MCF 10A (cell line): ENCODE data around the gene KLF5. TPM values are rescaled to one million over a fixed set of nuclear protein-coding genes. Genes with fewer than 3 reads are reported as not detected.

ENCODE experiments used
- BruUV-seq: library from RNA; stranded (reverse); fragments of 400-500 nt; replicated peaks from 2 replicates; lab custom pipeline; 2021; lab: Mats Ljungman, UMichigan
- CTCF ChIA-PET: fragments of 300-600 bp; sonication (Branson Sonifier 250); formaldehyde crosslinking; extraction: SDS; loops from one replicate; lab custom pipeline; 2021; ENCODE audit warnings: antibody characterized with exemption, inconsistent platforms; lab: Yijun Ruan, JAX
- POLR2A ChIA-PET: fragments of 300-600, 350-650 bp; sonication (Branson Sonifier 250); formaldehyde crosslinking; extraction: SDS; loops from one replicate; lab custom pipeline; 2020; ENCODE audit warnings: antibody characterized with exemption, inconsistent platforms; lab: Yijun Ruan, JAX
- DNase-seq: peaks from one replicate; pipeline ENCODE4 v3.0.0-alpha.2; 2018; ENCODE audit not compliant: unreplicated experiment
- H3K27ac Mint-ChIP-seq: one replicate; pipeline ENCODE4 v1.8.0; 2022; ENCODE audit warnings: mild to moderate bottlenecking, low read depth, mixed read lengths; ENCODE audit not compliant: unreplicated experiment
- H3K27me3 Mint-ChIP-seq: one replicate; pipeline ENCODE4 v1.8.0; 2022; ENCODE audit warnings: mixed read lengths; ENCODE audit not compliant: insufficient read depth, unreplicated experiment
- H3K36me3 Mint-ChIP-seq: one replicate; pipeline ENCODE4 v1.8.0; 2022; ENCODE audit warnings: mild to moderate bottlenecking, moderate library complexity, mixed read lengths; ENCODE audit not compliant: insufficient read depth, unreplicated experiment
- H3K4me1 Mint-ChIP-seq: one replicate; pipeline ENCODE4 v1.8.0; 2022; ENCODE audit warnings: mixed read lengths; ENCODE audit not compliant: insufficient read depth, unreplicated experiment
- H3K4me3 Mint-ChIP-seq: one replicate; pipeline ENCODE4 v1.8.0; 2022; ENCODE audit warnings: mild to moderate bottlenecking, moderate library complexity, mixed read lengths; ENCODE audit not compliant: unreplicated experiment
- H3K9me3 Mint-ChIP-seq: one replicate; pipeline ENCODE4 v1.8.0; 2022; ENCODE audit warnings: mixed read lengths; ENCODE audit not compliant: unreplicated experiment
- intact Hi-C: fragments of 100-400 bp; cut with micrococcal nuclease; formaldehyde crosslinking; loops from 2 replicates; pipeline ENCODE4 v1.14.1; 2022
- total RNA-seq: library from RNA; stranded (reverse); gene quantifications from 2 replicates; pipeline ENCODE4 v1.2.3, GENCODE V29; 2022
- TF ChIP-seq, protein P1 (sequence below): fragments of 200-600 bp; IDR thresholded peaks from one replicate; pipeline ENCODE4 v1.8.0; 2022; ENCODE audit warnings: antibody characterized with exemption, mild to moderate bottlenecking; ENCODE audit not compliant: unreplicated experiment

KLF5 gene
- total RNA-seq, 1 experiment from 2014 or later: 226 TPM

- ChIA-PET POLR2A (no interaction called here), CTCF (no interaction called here)
- intact Hi-C loops: no loop called here
- Mint-ChIP-seq H3K4me1 (no peaks in the 10 kb centered on the region), H3K27ac (no peak overlapping the region), H3K36me3 (no peaks in the 10 kb centered on the region), H3K4me3 (no peak overlapping the region), H3K9me3 (no peaks in the 10 kb centered on the region), H3K27me3 (no peaks in the 10 kb centered on the region)
- BruUV-seq: no TSS peak
- DNase-seq: no peak
- TF ChIP-seq, protein P1, sequence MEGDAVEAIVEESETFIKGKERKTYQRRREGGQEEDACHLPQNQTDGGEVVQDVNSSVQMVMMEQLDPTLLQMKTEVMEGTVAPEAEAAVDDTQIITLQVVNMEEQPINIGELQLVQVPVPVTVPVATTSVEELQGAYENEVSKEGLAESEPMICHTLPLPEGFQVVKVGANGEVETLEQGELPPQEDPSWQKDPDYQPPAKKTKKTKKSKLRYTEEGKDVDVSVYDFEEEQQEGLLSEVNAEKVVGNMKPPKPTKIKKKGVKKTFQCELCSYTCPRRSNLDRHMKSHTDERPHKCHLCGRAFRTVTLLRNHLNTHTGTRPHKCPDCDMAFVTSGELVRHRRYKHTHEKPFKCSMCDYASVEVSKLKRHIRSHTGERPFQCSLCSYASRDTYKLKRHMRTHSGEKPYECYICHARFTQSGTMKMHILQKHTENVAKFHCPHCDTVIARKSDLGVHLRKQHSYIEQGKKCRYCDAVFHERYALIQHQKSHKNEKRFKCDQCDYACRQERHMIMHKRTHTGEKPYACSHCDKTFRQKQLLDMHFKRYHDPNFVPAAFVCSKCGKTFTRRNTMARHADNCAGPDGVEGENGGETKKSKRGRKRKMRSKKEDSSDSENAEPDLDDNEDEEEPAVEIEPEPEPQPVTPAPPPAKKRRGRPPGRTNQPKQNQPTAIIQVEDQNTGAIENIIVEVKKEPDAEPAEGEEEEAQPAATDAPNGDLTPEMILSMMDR: no peak
Measured at GRCh38 chr13:73109288-73109899, 50.6 kb downstream of the KLF5 start.

- Mint-ChIP-seq H3K4me1 (no peaks in the 10 kb centered on the region), H3K4me3 (no peak overlapping the region), H3K27me3 (no peaks in the 10 kb centered on the region), H3K27ac (no peak overlapping the region), H3K9me3 (no peaks in the 10 kb centered on the region), H3K36me3 (no peaks in the 10 kb centered on the region)
- TF ChIP-seq, protein P1: no peak
- POLR2A ChIA-PET: interaction anchor here (0.5 kb wide), 1 partner anchor 14 kb away, joined by 4 read pairs; no protein-coding TSS in a partner anchor
- DNase-seq: no peak
- CTCF ChIA-PET: interaction anchor here (0.6 kb wide), 1 partner anchor 56 kb away, joined by 3 read pairs; no protein-coding TSS in a partner anchor
- BruUV-seq: no TSS peak
- intact Hi-C loops: no loop called here
Measured at GRCh38 chr13:73109969-73110368, 51.2 kb downstream of the KLF5 start.

- intact Hi-C loops: no loop called here
- Mint-ChIP-seq H3K27me3 (no peaks in the 10 kb centered on the region), H3K36me3 (no peaks in the 10 kb centered on the region), H3K4me3 (no peak overlapping the region), H3K27ac (no peak overlapping the region), H3K9me3 (no peaks in the 10 kb centered on the region), H3K4me1 (no peaks in the 10 kb centered on the region)
- ChIA-PET POLR2A (interaction anchor here (0.5 kb wide), 2 partner anchors 30 to 489 kb away, joined by 3 to 5 read pairs; no protein-coding TSS in a partner anchor), CTCF (interaction anchor here (0.7 kb wide), 1 partner anchor 9 kb away, joined by 3 read pairs; no protein-coding TSS in a partner anchor)
- no peak for DNase-seq
- BruUV-seq: no TSS peak
- TF ChIP-seq, protein P1: no peak
Measured at GRCh38 chr13:73110814-73111213, 52.0 kb downstream of the KLF5 start.

DNA sequence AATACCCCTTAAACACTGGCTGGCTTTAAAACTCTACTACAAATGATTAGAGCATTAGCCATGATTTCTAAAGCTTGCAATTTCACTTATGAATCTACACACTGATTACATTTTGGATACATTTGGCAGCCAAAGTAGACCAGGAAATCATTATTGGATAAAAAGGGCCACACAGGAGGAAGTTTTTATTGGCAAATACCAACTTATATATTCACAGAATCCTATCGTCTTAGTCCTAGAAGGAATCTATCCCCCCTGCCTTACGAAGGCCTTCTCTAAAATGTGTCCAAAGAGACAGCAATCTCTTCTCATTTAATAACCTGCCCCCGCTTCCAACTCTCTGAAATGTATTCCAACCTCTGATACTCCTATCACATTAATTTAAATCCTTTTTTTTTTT lies 52.5 kb downstream of the KLF5 start:
- Mint-ChIP-seq H3K27ac (no peak overlapping the region), H3K4me1 (no peaks in the 10 kb centered on the region), H3K9me3 (no peaks in the 10 kb centered on the region), H3K27me3 (no peaks in the 10 kb centered on the region), H3K36me3 (no peaks in the 10 kb centered on the region), H3K4me3 (no peak overlapping the region)
- no TSS peak for BruUV-seq
- POLR2A ChIA-PET: interaction anchor here (0.5 to 0.6 kb wide), 2 partner anchors 16 to 29 kb away, joined by 3 read pairs; no protein-coding TSS in a partner anchor
- intact Hi-C loops: no loop called here
- CTCF ChIA-PET: interaction anchor here (0.7 kb wide), 1 partner anchor 10 kb away, joined by 3 read pairs; no protein-coding TSS in a partner anchor
- TF ChIP-seq, protein P1: no peak
- DNase-seq: no peak
